ENCODE results near the gene LYSET. TPM values are rescaled to one million over a fixed set of nuclear protein-coding genes. Genes with fewer than 3 reads are reported as not detected.

LYSET gene
- total RNA-seq, 2 donors from 2014 or later, result 31.3 to 36.8 TPM

GRCh38 chr14:93195316-93195999 lies 10.3 kb downstream of the LYSET start:
- H3K27me3 ChIP-seq, result no peaks in the 10 kb centered on the region
- no peak overlapping the region for H3K4me3 ChIP-seq
- H3K9ac ChIP-seq (ENCODE audit: low read depth in 2 of 2, low read length in 2 of 2), result no peak overlapping the region
- intact Hi-C loops (cut with DNase I), result no loop called here
- no peak for DNase-seq
- H3K36me3 ChIP-seq, result no peaks in the 10 kb centered on the region
- no peaks in the 10 kb centered on the region for H3K4me1 ChIP-seq
- H3K27ac ChIP-seq, result peak overlapping the region; percentile 52
- H3K9me3 ChIP-seq, result no peaks in the 10 kb centered on the region
- TF ChIP-seq, protein P1, sequence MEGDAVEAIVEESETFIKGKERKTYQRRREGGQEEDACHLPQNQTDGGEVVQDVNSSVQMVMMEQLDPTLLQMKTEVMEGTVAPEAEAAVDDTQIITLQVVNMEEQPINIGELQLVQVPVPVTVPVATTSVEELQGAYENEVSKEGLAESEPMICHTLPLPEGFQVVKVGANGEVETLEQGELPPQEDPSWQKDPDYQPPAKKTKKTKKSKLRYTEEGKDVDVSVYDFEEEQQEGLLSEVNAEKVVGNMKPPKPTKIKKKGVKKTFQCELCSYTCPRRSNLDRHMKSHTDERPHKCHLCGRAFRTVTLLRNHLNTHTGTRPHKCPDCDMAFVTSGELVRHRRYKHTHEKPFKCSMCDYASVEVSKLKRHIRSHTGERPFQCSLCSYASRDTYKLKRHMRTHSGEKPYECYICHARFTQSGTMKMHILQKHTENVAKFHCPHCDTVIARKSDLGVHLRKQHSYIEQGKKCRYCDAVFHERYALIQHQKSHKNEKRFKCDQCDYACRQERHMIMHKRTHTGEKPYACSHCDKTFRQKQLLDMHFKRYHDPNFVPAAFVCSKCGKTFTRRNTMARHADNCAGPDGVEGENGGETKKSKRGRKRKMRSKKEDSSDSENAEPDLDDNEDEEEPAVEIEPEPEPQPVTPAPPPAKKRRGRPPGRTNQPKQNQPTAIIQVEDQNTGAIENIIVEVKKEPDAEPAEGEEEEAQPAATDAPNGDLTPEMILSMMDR (IDR thresholded peaks at IDR 0.05), result no peak

- TF ChIP-seq, protein P1 (IDR thresholded peaks at IDR 0.05), result no peak
- Histone ChIP-seq H3K4me3 (no peak overlapping the region), H3K27me3 (no peaks in the 10 kb centered on the region), H3K4me1 (no peaks in the 10 kb centered on the region), H3K27ac (no peak overlapping the region), H3K9ac (ENCODE audit: low read depth in 2 of 2, low read length in 2 of 2) (no peak overlapping the region), H3K36me3 (no peaks in the 10 kb centered on the region), H3K9me3 (no peaks in the 10 kb centered on the region)
- no peak for DNase-seq
- intact Hi-C loops (cut with DNase I), result no loop called here
Observed at GRCh38 chr14:93199031-93199430, 13.9 kb downstream of the LYSET start.

DNA sequence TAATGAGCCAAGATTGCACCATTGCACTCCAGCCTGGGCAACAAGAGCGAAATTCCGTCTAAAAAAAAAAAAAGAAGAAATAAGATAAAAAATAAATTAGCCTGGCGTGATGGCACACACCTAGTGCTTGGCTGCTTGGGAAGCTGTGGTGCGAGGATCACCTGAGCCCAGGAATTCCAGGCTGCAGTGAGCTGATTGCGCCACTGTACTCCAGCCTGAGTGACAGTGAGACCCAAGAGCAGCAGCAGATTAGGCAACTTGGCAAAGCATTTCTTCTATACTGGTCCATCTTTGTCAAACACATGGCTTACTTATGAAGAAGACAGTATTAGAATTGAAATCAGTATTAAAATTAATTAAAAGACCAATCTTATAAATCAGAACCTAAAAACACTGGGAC lies 15.4 kb downstream of the LYSET start:
- TF ChIP-seq, protein P1 (IDR thresholded peaks at IDR 0.05), result no peak
- Histone ChIP-seq H3K9ac (ENCODE audit: low read depth in 2 of 2, low read length in 2 of 2) (no peak overlapping the region), H3K4me3 (no peak overlapping the region), H3K27me3 (no peaks in the 10 kb centered on the region), H3K27ac (no peak overlapping the region), H3K36me3 (no peaks in the 10 kb centered on the region), H3K4me1 (no peaks in the 10 kb centered on the region), H3K9me3 (no peaks in the 10 kb centered on the region)
- no peak for DNase-seq
- intact Hi-C loops (cut with DNase I), result no loop called here

- Histone ChIP-seq H3K27me3 (no peaks in the 10 kb centered on the region), H3K36me3 (no peaks in the 10 kb centered on the region), H3K4me1 (no peaks in the 10 kb centered on the region), H3K9me3 (no peaks in the 10 kb centered on the region), H3K27ac (no peak overlapping the region), H3K9ac (ENCODE audit: low read depth in 2 of 2, low read length in 2 of 2) (no peak overlapping the region), H3K4me3 (no peak overlapping the region)
- intact Hi-C loops (cut with DNase I), result no loop called here
- no peak for DNase-seq
- TF ChIP-seq, protein P1 (IDR thresholded peaks at IDR 0.05), result no peak
Observed at GRCh38 chr14:93201155-93201704, 16.1 kb downstream of the LYSET start.

- TF ChIP-seq, protein P1 (IDR thresholded peaks at IDR 0.05), result no peak
- Histone ChIP-seq H3K27ac (peak within 1 kb of the TSS; percentile 86), H3K36me3 (peaks cover 2% of the 10 kb centered on the region), H3K9ac (ENCODE audit: low read depth in 2 of 2, low read length in 2 of 2) (peak within 1 kb of the TSS; percentile 76 to 85), H3K27me3 (no peaks in the 10 kb centered on the region), H3K4me1 (no peaks in the 10 kb centered on the region), H3K9me3 (no peaks in the 10 kb centered on the region), H3K4me3 (peak within 1 kb of the TSS; percentile 83)
- peak; percentile 98 for DNase-seq
- intact Hi-C loops (cut with DNase I), result no loop called here
Observed at GRCh38 chr14:93206793-93207467, 21.8 kb downstream of the LYSET start, which contains the start of the genes GON7 and UBR7. GON7 (minus strand) TSS chr14:93207065; CDS start chr14:93207037, 28 bp downstream. UBR7 (plus strand) TSS chr14:93207256; CDS start chr14:93207292, 36 bp downstream.

Measured in colonic mucosa (tissue), 4 donors.